SK-N-MC (cell line): ENCODE results near the gene KLHDC2.

Source experiments
- EZH2 ChIP-seq: fragments of 200-600 bp; sonication (generic); IDR thresholded peaks from one replicate; pipeline ENCODE4 v1.6.1; 2017; ENCODE audit warnings: antibody characterized with exemption
- POLR2AphosphoS5 ChIP-seq: IDR thresholded peaks from 2 replicates; pipeline ENCODE4 v1.6.1; 2012; ENCODE audit warnings: mild to moderate bottlenecking, low read depth, low read length, borderline replicate concordance

DNA sequence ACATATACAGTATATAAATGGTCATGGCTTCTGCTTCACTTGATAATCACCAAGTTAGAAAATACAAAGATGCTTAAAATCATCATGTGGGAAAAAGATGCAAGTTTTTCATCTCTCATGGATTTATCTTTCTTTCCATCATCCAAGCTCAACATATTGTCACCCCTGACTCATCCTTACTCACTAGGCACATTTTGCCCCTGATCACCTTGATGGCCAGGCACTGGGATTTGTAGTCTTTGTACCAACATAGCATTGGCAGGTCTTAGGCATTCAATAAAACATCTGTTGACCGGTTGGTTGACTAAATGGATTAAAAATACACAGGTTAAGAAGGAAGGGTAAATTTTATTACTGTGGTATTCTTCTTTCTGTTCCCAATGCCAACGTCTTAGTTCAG, 28.1 kb downstream of the KLHDC2 start:
- no peak for TF ChIP-seq EZH2
- TF ChIP-seq POLR2AphosphoS5, result no peak
